GM12891 (cell line): ENCODE results near the gene TMEM208. TPM values are rescaled to one million over a fixed set of nuclear protein-coding genes. Genes with fewer than 3 reads are reported as not detected.

Experiments used
- DNase-seq: peaks from one replicate; pipeline ENCODE4 v3.0.0; 2011; ENCODE audit warnings: low spot score; ENCODE audit not compliant: insufficient read length
- FAIRE-seq: peaks from 2 replicates; lab custom pipeline; 2011; peaks lifted over from hg19 to GRCh38; lab: Jason Lieb, UNC
- PAX5 ChIP-seq: IDR thresholded peaks from 2 replicates; pipeline ENCODE4 v1.6.1; 2011; ENCODE audit warnings: low read length, moderate library complexity, mild to moderate bottlenecking; ENCODE audit not compliant: insufficient read depth, severe bottlenecking
- POLR2A ChIP-seq: IDR thresholded peaks from 2 replicates; pipeline ENCODE4 v1.6.1; 2011; ENCODE audit warnings: low read depth, low read length, control low read depth
- POLR2AphosphoS5 ChIP-seq: IDR thresholded peaks from 2 replicates; pipeline ENCODE4 v1.6.1; 2011; ENCODE audit warnings: low read depth, low read length, control low read depth
- POU2F2 ChIP-seq: IDR thresholded peaks from 2 replicates; pipeline ENCODE4 v1.6.1; 2011; ENCODE audit warnings: low read depth, mild to moderate bottlenecking, control low read depth, low read length, moderate library complexity
- SPI1 ChIP-seq: IDR thresholded peaks from 2 replicates; pipeline ENCODE4 v1.6.1; 2011; ENCODE audit warnings: low read depth, low read length, control low read depth
- TAF1 ChIP-seq: IDR thresholded peaks from 2 replicates; pipeline ENCODE4 v1.6.1; 2011; ENCODE audit warnings: low read depth, low read length, control low read depth
- polyA plus RNA-seq: library from polyadenylated mRNA; unstranded; fragments of >200 nt; gene quantifications from one replicate; pipeline ENCODE4 v1.2.1, GENCODE V29; 2012; ENCODE audit warnings: low read depth, missing spikeins, inconsistent platforms; ENCODE audit not compliant: missing spikeins

TMEM208 gene
- 35.4 TPM for polyA plus RNA-seq

GRCh38 chr16:67226804-67227566, at the start of gene TMEM208:
Gene TMEM208, plus strand, starts transcription at chr16:67227130. Its CDS starts 89 bp downstream, at chr16:67227219.
- DNase-seq (peak; percentile 97), FAIRE-seq (peak; percentile 97)
- no peak for TF ChIP-seq PAX5
- TF ChIP-seq SPI1: peak; percentile 66
- TF ChIP-seq TAF1: peak; percentile 65; the same call in 1 of the 2 replicates
- TF ChIP-seq POU2F2: peak; percentile 76
- peak; percentile 80; the same call in 1 of the 2 replicates for TF ChIP-seq POLR2A
- TF ChIP-seq POLR2AphosphoS5: peak; percentile 87

GRCh38 chr16:67177743-67178699, 48.9 kb upstream of the TMEM208 start:
- no peak for TF ChIP-seq POLR2A
- TF ChIP-seq TAF1: no peak
- no peak for TF ChIP-seq SPI1
- TF ChIP-seq POLR2AphosphoS5: no peak
- TF ChIP-seq POU2F2: no peak
- TF ChIP-seq PAX5: no peak
- DNase-seq (peak; percentile 72), FAIRE-seq (peak; percentile 91)

DNA sequence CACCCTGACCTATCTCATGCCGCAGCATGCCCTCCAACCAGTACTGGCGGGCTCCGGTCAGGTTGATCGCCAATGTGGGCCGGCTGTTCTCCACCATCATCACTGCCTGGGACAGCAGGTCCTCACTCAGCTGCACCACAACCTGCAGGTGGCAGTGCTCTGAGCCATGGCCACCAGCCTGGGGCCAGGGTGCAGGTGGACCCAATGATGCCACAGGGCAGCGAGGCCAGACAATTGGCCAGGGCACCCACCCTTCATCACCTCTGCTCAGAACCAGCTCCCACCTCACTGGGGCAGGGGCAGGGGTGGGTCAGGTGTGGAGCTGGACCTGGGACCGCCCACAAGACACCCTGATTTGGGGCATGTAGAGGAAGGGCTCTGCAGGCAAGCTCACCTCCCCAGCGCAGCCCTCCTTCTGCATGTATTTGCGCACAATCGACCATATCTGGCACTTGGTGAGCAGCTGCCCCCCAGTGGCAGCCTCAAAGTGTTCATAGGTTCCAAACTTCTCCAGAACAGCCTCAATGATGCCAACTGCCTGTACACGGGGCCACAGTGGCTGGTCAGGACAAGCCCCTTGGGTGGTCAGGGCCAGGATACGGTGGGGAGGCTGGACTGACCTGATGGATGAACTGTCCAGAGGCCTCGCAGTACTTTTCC, 47.4 kb upstream of the TMEM208 start:
- DNase-seq (no peak), FAIRE-seq (no peak)
- no peak for TF ChIP-seq POU2F2
- no peak for TF ChIP-seq POLR2A
- TF ChIP-seq PAX5: no peak
- no peak for TF ChIP-seq POLR2AphosphoS5
- no peak for TF ChIP-seq SPI1
- TF ChIP-seq TAF1: no peak

DNA sequence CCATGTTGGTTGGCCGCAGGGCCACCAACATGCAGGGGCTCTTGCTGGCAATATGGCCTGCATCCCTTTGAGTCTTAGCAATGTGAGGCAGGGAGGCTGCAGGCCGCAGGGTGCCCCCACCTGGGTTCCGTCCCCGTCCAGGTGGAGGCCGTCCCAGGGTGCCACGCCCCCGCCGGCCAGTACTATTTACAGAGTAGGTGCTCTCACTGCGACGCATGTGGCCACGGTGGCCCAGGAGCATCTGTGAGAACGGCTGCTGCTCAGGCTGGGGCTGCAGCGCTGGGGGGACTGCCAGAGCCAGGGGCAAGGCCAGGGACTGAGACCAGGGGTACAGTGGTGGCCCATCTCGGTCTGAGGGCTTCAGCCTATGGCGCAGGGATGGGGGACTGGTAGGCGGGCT, 46.8 kb upstream of the TMEM208 start:
- DNase-seq: no peak
- FAIRE-seq: no peak
- TF ChIP-seq POLR2AphosphoS5 (no peak), TAF1 (no peak), SPI1 (no peak), PAX5 (no peak), POLR2A (no peak), POU2F2 (no peak)

DNA sequence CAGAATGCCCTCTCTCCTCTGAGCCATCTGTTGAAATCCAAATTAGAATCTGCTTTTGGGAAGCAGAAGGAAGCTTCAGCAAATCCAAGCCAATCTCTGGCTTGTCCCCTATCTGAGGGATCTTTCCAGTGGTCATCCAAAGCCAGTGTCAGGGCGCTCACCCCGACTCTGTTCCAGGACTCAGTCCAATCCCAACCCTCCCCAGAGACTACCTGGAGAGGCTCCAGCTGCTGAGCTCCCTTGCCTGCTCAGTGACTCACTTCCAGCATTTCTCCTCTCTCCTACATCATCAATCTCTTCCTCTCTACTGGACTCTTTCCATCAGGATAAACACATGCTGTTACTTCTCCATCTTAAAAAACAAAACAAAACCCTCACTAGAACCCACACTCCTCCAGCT, 45.6 kb upstream of the TMEM208 start:
- FAIRE-seq (no peak), DNase-seq (no peak)
- TF ChIP-seq POLR2A (no peak), POLR2AphosphoS5 (no peak), TAF1 (no peak)

DNA sequence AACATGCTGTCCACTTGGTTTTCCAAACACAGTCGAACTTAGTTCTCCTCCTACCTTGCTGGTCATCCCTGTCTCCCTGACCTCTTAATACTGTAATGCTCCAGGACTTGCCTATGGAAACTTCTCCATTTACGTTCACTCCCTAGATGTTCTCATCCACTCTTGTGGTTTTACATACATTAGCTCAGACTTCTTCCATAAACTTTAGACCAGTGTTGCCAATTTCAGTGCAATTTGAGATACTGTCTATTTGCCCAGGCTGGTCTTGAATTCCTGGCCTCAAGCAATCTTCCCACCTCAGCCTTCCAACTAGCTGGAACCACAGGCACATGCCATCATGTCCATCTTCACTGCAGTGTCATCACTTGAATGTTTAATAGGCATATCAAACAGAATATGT, 44.6 kb upstream of the TMEM208 start:
- DNase-seq (no peak), FAIRE-seq (peak; percentile 81)
- no peak for TF ChIP-seq POU2F2
- no peak for TF ChIP-seq POLR2A
- TF ChIP-seq SPI1: no peak
- TF ChIP-seq PAX5: no peak
- TF ChIP-seq TAF1: no peak
- TF ChIP-seq POLR2AphosphoS5: no peak

- DNase-seq (no peak), FAIRE-seq (no peak)
- TF ChIP-seq POLR2A (no peak), SPI1 (0 out of 2 replicates have a peak, but pooled peaks have one; percentile 3), TAF1 (no peak), POU2F2 (no peak), POLR2AphosphoS5 (no peak), PAX5 (no peak)
These were observed 43.7 kb upstream of the TMEM208 start for GRCh38 chr16:67183284-67183626.

GRCh38 chr16:67183627-67184452, 43.1 kb upstream of the TMEM208 start, which contains the start of gene MATCAP1:
Gene MATCAP1, minus strand, starts transcription at chr16:67183963. Its CDS starts 3,353 bp downstream, at chr16:67180610.
- DNase-seq: peak; percentile 99
- TF ChIP-seq POLR2AphosphoS5 (no peak), POU2F2 (no peak), TAF1 (no peak), POLR2A (no peak), SPI1 (no peak), PAX5 (no peak)
- peak; percentile 99 for FAIRE-seq
